NCI-H1436 (cell line): ENCODE data around the gene HMGB2.
A peak's percentile ranks its signal among the peaks of the same experiment; 100 is the strongest.

Experiments used
- DNase-seq: peaks from one replicate; lab custom pipeline; 2025; lab: John Stamatoyannopoulos, UW

HMGB2 gene

GRCh38 chr4:173334891-173335752, 964 bp upstream of the HMGB2 start:
- DNase-seq: peak; percentile 90

GRCh38 chr4:173333658-173334084, 487 bp downstream of the HMGB2 start:
- DNase-seq: peak; percentile 46

GRCh38 chr4:173332963-173333657, 1.0 kb downstream of the HMGB2 start:
- DNase-seq: no peak

GRCh38 chr4:173332021-173332487, 2.1 kb downstream of the HMGB2 start:
- no peak for DNase-seq

- DNase-seq: no peak
Observed at GRCh38 chr4:173330590-173330989, 3.6 kb downstream of the HMGB2 start.

GRCh38 chr4:173328236-173328901, 5.8 kb downstream of the HMGB2 start:
- no peak for DNase-seq

- no peak for DNase-seq
Observed at GRCh38 chr4:173325007-173325736, 9.0 kb downstream of the HMGB2 start.

- DNase-seq: no peak
Observed at GRCh38 chr4:173319696-173320095, 14.5 kb downstream of the HMGB2 start.

GRCh38 chr4:173318648-173319211, 15.4 kb downstream of the HMGB2 start:
- DNase-seq: peak; percentile 66

GRCh38 chr4:173318240-173318639, 15.9 kb downstream of the HMGB2 start:
- peak; percentile 35 for DNase-seq

- DNase-seq: no peak
Observed at GRCh38 chr4:173317004-173317403, 17.2 kb downstream of the HMGB2 start.

- no peak for DNase-seq
Observed at GRCh38 chr4:173316060-173316459, 18.1 kb downstream of the HMGB2 start.

- DNase-seq: no peak
Observed at GRCh38 chr4:173314715-173315114, 19.4 kb downstream of the HMGB2 start.

GRCh38 chr4:173311368-173311767, 22.8 kb downstream of the HMGB2 start:
- DNase-seq: no peak

GRCh38 chr4:173307778-173308177, 26.4 kb downstream of the HMGB2 start:
- DNase-seq: no peak

GRCh38 chr4:173301518-173302201, 32.5 kb downstream of the HMGB2 start:
- DNase-seq: no peak

- no peak for DNase-seq
Observed at GRCh38 chr4:173294444-173294843, 39.7 kb downstream of the HMGB2 start.

GRCh38 chr4:173293663-173294062, 40.5 kb downstream of the HMGB2 start:
- DNase-seq: no peak

GRCh38 chr4:173291899-173292298, 42.3 kb downstream of the HMGB2 start:
- no peak for DNase-seq

- DNase-seq: no peak
Observed at GRCh38 chr4:173289353-173289727, 44.8 kb downstream of the HMGB2 start.
